Measurements from ENCODE around the gene LRRC75A.

The LRRC75A gene

DNA sequence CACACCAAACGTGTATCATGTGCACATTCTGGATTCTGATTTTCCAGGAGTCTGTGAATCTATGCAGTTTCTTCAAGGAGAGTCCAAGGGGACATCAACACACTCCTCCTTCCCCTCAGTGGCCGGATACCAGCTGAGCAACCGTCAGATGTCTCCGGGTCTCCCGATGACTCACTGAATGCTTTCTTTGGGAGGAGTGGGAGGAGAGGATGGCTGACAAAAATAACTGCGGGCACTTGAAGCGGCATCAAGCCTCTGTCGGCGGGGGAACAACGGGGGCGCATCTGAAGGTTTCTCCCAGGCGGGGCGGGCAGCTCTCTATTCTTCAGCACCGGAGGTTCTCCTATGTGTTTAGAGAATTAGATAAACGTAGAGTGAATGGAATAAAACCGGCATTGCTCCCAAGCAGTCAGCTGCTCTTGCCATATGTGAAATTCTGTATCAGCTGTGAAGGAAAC lies 24.6 kb upstream of the LRRC75A start:
- Histone ChIP-seq H3K9me3 (ENCODE audit: control insufficient read depth, low read length) (no peaks in the 10 kb centered on the region), H3K36me3 (ENCODE audit: control insufficient read depth, insufficient read depth, low read length) (no peaks in the 10 kb centered on the region), H3K79me2 (no peaks in the 10 kb centered on the region), H3K27ac (no peak overlapping the region), H3K4me1 (peaks cover 12% of the 10 kb centered on the region), H3K4me3 (ENCODE audit: low read depth, low read length) (no peak overlapping the region), H3K9ac (no peak overlapping the region), H3K27me3 (ENCODE audit: control insufficient read depth, insufficient read depth, low read length) (no peaks in the 10 kb centered on the region), H3K4me2 (ENCODE audit: low read length) (peak overlapping the region; percentile 73), H2AFZ (peak overlapping the region; percentile 73)
- TF ChIP-seq CTCF (IDR thresholded peaks at IDR 0.05): no peak

- no peak overlapping the region for H3K27ac ChIP-seq
- H3K9me3 ChIP-seq (ENCODE audit: control insufficient read depth, low read length): no peaks in the 10 kb centered on the region
- no peaks in the 10 kb centered on the region for H3K27me3 ChIP-seq (ENCODE audit: control insufficient read depth, insufficient read depth, low read length)
- no peak overlapping the region for H3K4me3 ChIP-seq (ENCODE audit: low read depth, low read length)
- no peaks in the 10 kb centered on the region for H3K79me2 ChIP-seq
- H2AFZ ChIP-seq: peak overlapping the region; percentile 73
- no peak overlapping the region for H3K9ac ChIP-seq
- no peak for TF ChIP-seq CTCF (IDR thresholded peaks at IDR 0.05)
- H3K4me1 ChIP-seq: peaks cover 12% of the 10 kb centered on the region
- H3K4me2 ChIP-seq (ENCODE audit: low read length): no peak overlapping the region
- no peaks in the 10 kb centered on the region for H3K36me3 ChIP-seq (ENCODE audit: control insufficient read depth, insufficient read depth, low read length)
These were observed 23.9 kb upstream of the LRRC75A start for GRCh38 chr17:16515933-16516332.

DNA sequence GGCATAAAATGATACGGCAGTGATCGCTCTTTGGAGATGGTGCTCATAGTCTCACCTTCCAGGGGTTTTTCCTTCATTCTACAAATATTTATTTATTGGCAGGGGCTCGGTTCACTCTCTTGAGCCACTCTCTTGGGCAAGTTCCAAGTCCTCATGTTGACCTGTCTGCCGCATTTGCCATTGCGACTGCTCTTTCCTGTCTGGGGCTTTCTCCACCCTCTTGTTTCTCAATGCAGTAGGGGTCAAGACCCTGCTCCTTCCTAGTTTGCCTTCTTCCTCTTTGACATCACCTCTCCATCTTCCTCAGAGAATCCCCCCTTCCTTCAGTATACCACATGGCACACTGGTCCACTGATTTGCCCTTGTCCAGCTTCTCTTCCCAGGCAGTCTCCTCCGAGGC lies 21.9 kb upstream of the LRRC75A start:
- H3K27me3 ChIP-seq (ENCODE audit: control insufficient read depth, insufficient read depth, low read length): no peaks in the 10 kb centered on the region
- no peak for TF ChIP-seq CTCF (IDR thresholded peaks at IDR 0.05)
- H3K4me3 ChIP-seq (ENCODE audit: low read depth, low read length): no peak overlapping the region
- H3K79me2 ChIP-seq: no peaks in the 10 kb centered on the region
- H2AFZ ChIP-seq: no peak overlapping the region
- H3K4me2 ChIP-seq (ENCODE audit: low read length): no peak overlapping the region
- H3K4me1 ChIP-seq: peaks cover 12% of the 10 kb centered on the region
- H3K36me3 ChIP-seq (ENCODE audit: control insufficient read depth, insufficient read depth, low read length): no peaks in the 10 kb centered on the region
- H3K9me3 ChIP-seq (ENCODE audit: control insufficient read depth, low read length): no peaks in the 10 kb centered on the region
- H3K27ac ChIP-seq: no peak overlapping the region
- no peak overlapping the region for H3K9ac ChIP-seq

- Histone ChIP-seq H3K4me1 (peaks cover 9% of the 10 kb centered on the region), H3K9me3 (ENCODE audit: control insufficient read depth, low read length) (no peaks in the 10 kb centered on the region), H3K27me3 (ENCODE audit: control insufficient read depth, insufficient read depth, low read length) (no peaks in the 10 kb centered on the region), H3K27ac (no peak overlapping the region), H3K4me3 (ENCODE audit: low read depth, low read length) (no peak overlapping the region), H3K4me2 (ENCODE audit: low read length) (no peak overlapping the region), H3K36me3 (ENCODE audit: control insufficient read depth, insufficient read depth, low read length) (no peaks in the 10 kb centered on the region), H3K9ac (no peak overlapping the region), H3K79me2 (no peaks in the 10 kb centered on the region), H2AFZ (no peak overlapping the region)
- no peak for TF ChIP-seq CTCF (IDR thresholded peaks at IDR 0.05)
These were observed 20.0 kb upstream of the LRRC75A start for GRCh38 chr17:16512011-16512410.

DNA sequence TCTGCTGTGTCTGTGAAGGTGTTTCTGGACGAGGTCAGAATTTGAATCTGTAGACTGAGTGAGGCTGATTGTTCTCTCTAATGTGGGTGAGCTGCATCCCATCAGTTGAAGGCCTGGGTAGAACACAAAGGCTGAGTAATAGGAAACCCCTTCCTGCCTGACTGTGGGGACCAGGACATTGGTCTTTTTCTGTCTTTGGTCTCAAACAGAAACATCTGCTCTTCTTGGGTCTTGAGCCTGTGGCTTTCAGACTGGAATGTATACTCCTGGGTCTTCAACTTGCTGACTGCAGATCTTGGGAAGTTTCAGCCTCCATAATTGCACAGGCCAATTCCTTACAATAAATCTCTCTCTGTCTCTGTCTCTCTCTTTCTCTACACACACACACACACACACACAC lies 19.6 kb upstream of the LRRC75A start:
- H3K27ac ChIP-seq: no peak overlapping the region
- H2AFZ ChIP-seq: no peak overlapping the region
- no peaks in the 10 kb centered on the region for H3K79me2 ChIP-seq
- no peaks in the 10 kb centered on the region for H3K36me3 ChIP-seq (ENCODE audit: control insufficient read depth, insufficient read depth, low read length)
- TF ChIP-seq CTCF (IDR thresholded peaks at IDR 0.05): no peak
- H3K4me3 ChIP-seq (ENCODE audit: low read depth, low read length): no peak overlapping the region
- no peaks in the 10 kb centered on the region for H3K9me3 ChIP-seq (ENCODE audit: control insufficient read depth, low read length)
- no peaks in the 10 kb centered on the region for H3K27me3 ChIP-seq (ENCODE audit: control insufficient read depth, insufficient read depth, low read length)
- H3K4me1 ChIP-seq: peaks cover 5% of the 10 kb centered on the region
- H3K9ac ChIP-seq: no peak overlapping the region
- no peak overlapping the region for H3K4me2 ChIP-seq (ENCODE audit: low read length)
